Ectodermal cell (in vitro differentiated cells): ENCODE results near the gene EVC.
"Not testable (repeated sequence)": the region's sequence is repeated elsewhere in the genome, so short reads cannot be mapped to it uniquely, and the experiment has no call there.

Experiments
- H3K27ac ChIP-seq: 2 replicates; pipeline ENCODE4 v1.7.0; 2013; ENCODE audit warnings: mild to moderate bottlenecking, low read depth, low read length; ENCODE audit not compliant: insufficient read depth, poor library complexity, severe bottlenecking
- H3K27me3 ChIP-seq: 2 replicates; pipeline ENCODE4 v1.7.0; 2013; ENCODE audit warnings: mild to moderate bottlenecking, low read length; ENCODE audit not compliant: insufficient read depth, control insufficient read depth, poor library complexity, severe bottlenecking
- H3K36me3 ChIP-seq: one replicate; pipeline ENCODE4 v1.7.0; 2013; ENCODE audit warnings: low read length; ENCODE audit not compliant: control insufficient read depth, insufficient read depth
- H3K4me1 ChIP-seq: one replicate; pipeline ENCODE4 v1.7.0; 2013; ENCODE audit warnings: low read length; ENCODE audit not compliant: control insufficient read depth, insufficient read depth
- H3K4me3 ChIP-seq: 2 replicates; pipeline ENCODE4 v1.7.0; 2013; ENCODE audit warnings: low read depth, low read length, control low read depth; ENCODE audit not compliant: insufficient read depth
- H3K9me3 ChIP-seq: 2 replicates; pipeline ENCODE4 v1.7.0; 2013; ENCODE audit warnings: mild to moderate bottlenecking, low read length, moderate library complexity; ENCODE audit not compliant: control insufficient read depth
- WGBS, 2 experiments: methylation state at CpG; one replicate each; pipeline ENCODE4 v1.1.7; 2013; ENCODE audit warnings: missing lambda C conversion rate in 2 of 2; 5-methylcytosine and 5-hydroxymethylcytosine counted together

The EVC gene

GRCh38 chr4:5809216-5809776 lies 98.3 kb downstream of the EVC start:
- H3K27ac ChIP-seq = no peak overlapping the region
- H3K27me3 ChIP-seq = no peaks in the 10 kb centered on the region
- peaks cover 11% of the 10 kb centered on the region for H3K36me3 ChIP-seq
- 95 to 96% methylated on average over 12 of the region's 12 CpGs for WGBS, 2 experiments
- H3K4me1 ChIP-seq = no peaks in the 10 kb centered on the region
- no peaks in the 10 kb centered on the region for H3K9me3 ChIP-seq
- no peak overlapping the region for H3K4me3 ChIP-seq

- Histone ChIP-seq H3K27ac (no peak overlapping the region), H3K27me3 (no peaks in the 10 kb centered on the region), H3K4me3 (no peak overlapping the region), H3K36me3 (peaks cover 11% of the 10 kb centered on the region), H3K4me1 (no peaks in the 10 kb centered on the region), H3K9me3 (no peaks in the 10 kb centered on the region)
- WGBS, 2 experiments = 90 to 93% methylated on average over 3 of the region's 3 CpGs
Measured at GRCh38 chr4:5810151-5810550, 99.2 kb downstream of the EVC start.

- Histone ChIP-seq H3K36me3 (peaks cover 11% of the 10 kb centered on the region), H3K27me3 (no peaks in the 10 kb centered on the region), H3K4me1 (no peaks in the 10 kb centered on the region), H3K9me3 (no peaks in the 10 kb centered on the region), H3K4me3 (no peak overlapping the region), H3K27ac (no peak overlapping the region)
- WGBS, 2 experiments = 90 to 91% methylated on average over 12 of the region's 12 CpGs
Measured at GRCh38 chr4:5810770-5811430, 99.9 kb downstream of the EVC start.

GRCh38 chr4:5812057-5812456 lies 101.1 kb downstream of the EVC start:
- WGBS, 2 experiments = 86 to 93% methylated on average over 5 of the region's 5 CpGs
- not testable (repeated sequence) for H3K4me3 ChIP-seq, H3K27me3 ChIP-seq, H3K27ac ChIP-seq, H3K9me3 ChIP-seq, H3K4me1 ChIP-seq
- H3K36me3 ChIP-seq = peaks cover 11% of the 10 kb centered on the region

- peaks cover 11% of the 10 kb centered on the region for H3K36me3 ChIP-seq
Measured at GRCh38 chr4:5812506-5813229, 101.7 kb downstream of the EVC start.

GRCh38 chr4:5813882-5814255 lies 102.9 kb downstream of the EVC start:
- Histone ChIP-seq H3K4me1 (no peaks in the 10 kb centered on the region), H3K4me3 (no peak overlapping the region), H3K27me3 (no peaks in the 10 kb centered on the region), H3K36me3 (peaks cover 14% of the 10 kb centered on the region), H3K27ac (no peak overlapping the region), H3K9me3 (no peaks in the 10 kb centered on the region)
- WGBS, 2 experiments = 93 to 96% methylated on average over 7 of the region's 7 CpGs

More at GRCh38 chr4:5812506-5813229, 101.7 kb downstream of the EVC start:
- no peaks in the 10 kb centered on the region for H3K9me3 ChIP-seq
- no peaks in the 10 kb centered on the region for H3K4me1 ChIP-seq
- H3K27ac ChIP-seq = no peak overlapping the region
- no peaks in the 10 kb centered on the region for H3K27me3 ChIP-seq
- 88 to 89% methylated on average over 9 of the region's 9 CpGs for WGBS, 2 experiments
- H3K4me3 ChIP-seq = no peak overlapping the region

- Histone ChIP-seq H3K27ac (no peak overlapping the region), H3K4me3 (no peak overlapping the region), H3K9me3 (no peaks in the 10 kb centered on the region), H3K27me3 (no peaks in the 10 kb centered on the region), H3K36me3 (peaks cover 16% of the 10 kb centered on the region), H3K4me1 (no peaks in the 10 kb centered on the region)
- WGBS, 2 experiments = 94% methylated on average over 6 of the region's 6 CpGs
Measured at GRCh38 chr4:5814421-5814820, 103.4 kb downstream of the EVC start.

- Histone ChIP-seq H3K27me3 (no peaks in the 10 kb centered on the region), H3K4me3 (no peak overlapping the region), H3K4me1 (no peaks in the 10 kb centered on the region), H3K36me3 (peaks cover 10% of the 10 kb centered on the region), H3K27ac (no peak overlapping the region), H3K9me3 (no peaks in the 10 kb centered on the region)
- 87 to 88% methylated on average over 5 of the region's 5 CpGs for WGBS, 2 experiments
Measured at GRCh38 chr4:5815641-5816040, 104.6 kb downstream of the EVC start.

- 90 to 94% methylated on average over 8 of the region's 8 CpGs for WGBS, 2 experiments
- Histone ChIP-seq H3K4me3 (no peak overlapping the region), H3K4me1 (no peaks in the 10 kb centered on the region), H3K27me3 (no peaks in the 10 kb centered on the region), H3K27ac (no peak overlapping the region), H3K9me3 (no peaks in the 10 kb centered on the region), H3K36me3 (peaks cover 6% of the 10 kb centered on the region)
Measured at GRCh38 chr4:5816101-5816500, 105.1 kb downstream of the EVC start.

GRCh38 chr4:5816851-5817375 lies 105.9 kb downstream of the EVC start:
- Histone ChIP-seq H3K4me3 (no peak overlapping the region), H3K27ac (no peak overlapping the region), H3K36me3 (peaks cover 9% of the 10 kb centered on the region), H3K9me3 (no peaks in the 10 kb centered on the region), H3K27me3 (no peaks in the 10 kb centered on the region), H3K4me1 (no peaks in the 10 kb centered on the region)
- 91 to 93% methylated on average over 12 of the region's 12 CpGs for WGBS, 2 experiments
